ENCODE data around the gene BLVRB.
"Not testable (repeated sequence)": the region's sequence is repeated elsewhere in the genome, so short reads cannot be mapped to it uniquely, and the experiment has no call there.

The BLVRB gene

GRCh38 chr19:40486017-40486416 lies 20.5 kb upstream of the BLVRB start:
- no peak for DNase-seq (ENCODE audit: low read depth)

- not testable (repeated sequence) for DNase-seq (ENCODE audit: low read depth)
These were observed 10.5 kb upstream of the BLVRB start for GRCh38 chr19:40475878-40476644.

DNA sequence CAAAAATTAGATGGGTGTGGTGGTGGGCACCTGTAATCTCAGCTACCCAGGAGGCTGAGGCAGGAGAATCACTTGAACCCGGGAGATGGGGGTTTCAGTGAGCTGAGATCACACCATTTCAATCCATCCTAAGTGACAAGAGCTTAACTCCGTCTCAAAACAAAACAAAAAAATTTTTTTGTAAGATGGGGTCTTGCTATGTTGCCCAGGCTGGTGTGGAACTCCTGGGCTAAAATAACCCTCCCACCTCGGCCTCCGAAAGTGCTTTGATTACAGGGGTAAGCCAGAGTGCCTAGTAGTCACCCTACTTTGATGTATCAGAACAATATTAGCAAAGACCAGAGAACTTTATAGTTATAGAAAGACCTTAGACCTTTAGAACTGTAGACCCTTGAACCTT lies 9.2 kb upstream of the BLVRB start:
- DNase-seq (ENCODE audit: low read depth) = no peak

- DNase-seq (ENCODE audit: low read depth) = no peak
These were observed 7.0 kb upstream of the BLVRB start for GRCh38 chr19:40472516-40472915.

DNA sequence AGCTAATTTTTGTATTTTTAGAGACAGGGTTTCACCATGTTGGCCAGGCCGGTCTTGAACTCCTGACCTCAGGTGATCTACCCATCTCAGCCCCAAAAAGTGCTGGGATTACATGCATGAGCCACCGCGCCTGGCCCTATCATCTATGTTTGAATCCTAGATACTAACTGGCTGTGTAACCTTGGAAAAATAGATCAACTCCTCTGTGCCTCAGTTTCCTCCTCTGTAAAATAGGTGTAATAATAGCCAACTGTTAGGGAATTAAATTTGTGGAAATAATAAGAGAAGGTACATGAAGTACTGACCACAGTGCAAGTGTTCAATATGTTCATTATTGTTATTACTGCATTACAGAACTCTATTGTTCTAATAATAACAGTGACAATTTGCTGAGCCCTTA lies 5.6 kb upstream of the BLVRB start:
- no peak for DNase-seq (ENCODE audit: low read depth)

- no peak for DNase-seq (ENCODE audit: low read depth)
These were observed 3.5 kb upstream of the BLVRB start for GRCh38 chr19:40469011-40469410.

- no peak for DNase-seq (ENCODE audit: low read depth)
These were observed 1.6 kb upstream of the BLVRB start, which contains the start of gene SPTBN4 for GRCh38 chr19:40466985-40467734. TSS of gene SPTBN4 (plus strand) at chr19:40467001. CDS start at chr19:40472622, 5,621 bp downstream.

DNA sequence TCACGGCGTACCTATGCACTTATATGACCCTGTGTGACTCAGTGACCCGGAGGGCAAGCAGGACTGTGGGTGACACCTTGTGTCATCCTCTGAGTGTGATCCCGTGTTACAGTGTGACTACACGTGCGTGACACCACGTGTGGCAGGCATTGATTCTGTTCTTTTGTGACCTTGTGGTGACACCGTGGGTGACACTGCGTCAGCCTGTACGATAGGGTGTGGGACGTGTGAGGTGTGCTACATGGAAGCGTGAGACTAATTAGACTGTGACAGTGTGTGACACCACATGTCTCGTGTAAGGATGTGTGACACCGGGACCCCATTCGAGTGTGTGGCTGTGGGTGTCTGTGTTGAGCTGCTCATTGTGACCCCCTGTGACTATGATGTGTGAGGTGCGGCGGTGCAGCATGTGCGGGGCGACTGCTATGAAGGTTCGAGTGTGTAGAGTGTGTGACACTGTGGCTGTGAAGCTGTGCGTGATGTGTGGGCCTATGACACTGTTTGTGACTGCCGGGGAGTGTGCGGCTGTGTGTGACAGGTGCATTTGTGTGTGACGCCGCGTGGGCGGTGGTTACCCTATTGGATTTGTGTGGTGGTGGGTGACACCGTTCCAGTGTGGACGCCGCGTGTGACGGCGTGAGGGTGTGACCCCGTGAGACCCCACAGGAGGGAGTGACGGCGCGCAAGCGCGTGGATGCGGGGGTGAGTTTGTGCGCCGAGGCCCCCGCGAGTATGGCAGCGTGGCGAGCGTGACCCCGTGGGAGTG lies 857 bp upstream of the BLVRB start:
- DNase-seq (ENCODE audit: low read depth) = peak; percentile 65

GRCh38 chr19:40465025-40465556 lies 454 bp downstream of the BLVRB start:
- DNase-seq (ENCODE audit: low read depth) = no peak

DNA sequence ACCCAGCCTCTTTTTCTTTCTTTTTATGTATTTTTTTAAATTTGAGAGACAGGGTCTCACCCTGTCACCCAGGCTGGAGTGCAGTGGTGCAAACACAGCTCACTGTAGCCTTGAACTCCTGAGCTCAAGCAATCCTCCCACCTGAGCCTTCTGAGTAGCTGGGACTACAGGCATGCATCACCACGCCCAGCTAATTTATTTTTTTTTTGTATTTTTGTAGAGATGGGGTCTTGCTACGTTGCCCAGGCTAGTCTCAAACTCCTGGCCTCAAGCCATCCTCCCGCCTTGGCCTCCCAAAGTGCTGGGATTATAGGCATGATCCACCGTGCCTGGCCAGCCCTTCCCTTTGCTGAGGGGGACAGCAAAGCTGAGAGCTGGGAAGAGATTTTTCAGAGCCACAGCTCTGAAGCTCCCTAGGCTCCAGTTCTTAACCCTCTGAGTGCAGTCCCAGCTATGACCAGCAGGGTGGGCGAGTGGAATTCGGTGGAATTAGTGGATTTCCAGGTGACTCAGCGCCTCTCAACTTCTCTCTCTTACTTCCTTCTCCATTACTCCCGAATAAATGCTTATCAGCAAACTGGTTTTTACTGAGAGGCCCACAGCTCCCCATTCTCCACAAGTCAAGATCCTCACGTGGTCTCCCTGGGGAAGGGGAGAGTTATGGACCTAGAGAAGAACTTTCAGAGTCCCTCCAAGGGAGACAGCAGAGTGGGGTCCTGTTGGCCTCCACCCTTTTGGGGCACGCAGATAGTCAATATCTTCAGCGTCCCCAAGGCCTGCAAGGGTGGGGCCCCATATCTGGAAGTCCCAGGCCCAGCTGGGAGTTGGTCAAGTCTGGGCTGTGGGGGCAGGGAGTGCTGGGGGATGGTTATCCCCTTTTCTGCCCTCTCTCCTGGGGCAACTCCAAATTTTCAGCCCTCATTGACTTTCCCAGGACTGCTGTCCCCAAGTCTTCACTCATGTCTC lies 1.2 kb downstream of the BLVRB start:
- peak; percentile 59 for DNase-seq (ENCODE audit: low read depth)

DNA sequence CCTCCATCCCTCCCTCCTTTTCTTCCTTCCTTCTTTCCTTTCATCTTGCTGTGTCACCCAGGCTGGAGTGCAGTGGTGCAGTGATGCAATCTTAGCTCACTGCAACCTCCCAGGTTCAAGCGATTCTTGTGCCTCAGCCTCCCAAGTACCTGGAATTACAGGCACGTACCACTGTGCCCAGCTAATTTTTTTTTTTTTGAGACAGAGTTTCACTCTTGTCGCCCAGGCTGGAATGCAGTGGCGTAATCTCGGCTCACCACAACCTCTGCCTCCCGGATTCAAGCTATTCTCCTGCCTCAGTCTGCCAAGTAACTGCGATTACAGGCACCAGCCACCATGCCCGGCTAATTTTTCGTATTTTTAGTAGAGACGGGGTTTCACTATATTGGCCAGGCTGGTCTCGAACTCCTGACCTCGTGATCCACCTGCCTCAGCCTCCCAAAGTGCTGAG lies 1.9 kb downstream of the BLVRB start:
- not testable (repeated sequence) for DNase-seq (ENCODE audit: low read depth)

GRCh38 chr19:40461669-40462221 lies 3.8 kb downstream of the BLVRB start:
- DNase-seq (ENCODE audit: low read depth) = no peak

GRCh38 chr19:40460185-40460584 lies 5.4 kb downstream of the BLVRB start:
- DNase-seq (ENCODE audit: low read depth) = no peak

GRCh38 chr19:40458597-40458974 lies 7.0 kb downstream of the BLVRB start:
- no peak for DNase-seq (ENCODE audit: low read depth)

DNA sequence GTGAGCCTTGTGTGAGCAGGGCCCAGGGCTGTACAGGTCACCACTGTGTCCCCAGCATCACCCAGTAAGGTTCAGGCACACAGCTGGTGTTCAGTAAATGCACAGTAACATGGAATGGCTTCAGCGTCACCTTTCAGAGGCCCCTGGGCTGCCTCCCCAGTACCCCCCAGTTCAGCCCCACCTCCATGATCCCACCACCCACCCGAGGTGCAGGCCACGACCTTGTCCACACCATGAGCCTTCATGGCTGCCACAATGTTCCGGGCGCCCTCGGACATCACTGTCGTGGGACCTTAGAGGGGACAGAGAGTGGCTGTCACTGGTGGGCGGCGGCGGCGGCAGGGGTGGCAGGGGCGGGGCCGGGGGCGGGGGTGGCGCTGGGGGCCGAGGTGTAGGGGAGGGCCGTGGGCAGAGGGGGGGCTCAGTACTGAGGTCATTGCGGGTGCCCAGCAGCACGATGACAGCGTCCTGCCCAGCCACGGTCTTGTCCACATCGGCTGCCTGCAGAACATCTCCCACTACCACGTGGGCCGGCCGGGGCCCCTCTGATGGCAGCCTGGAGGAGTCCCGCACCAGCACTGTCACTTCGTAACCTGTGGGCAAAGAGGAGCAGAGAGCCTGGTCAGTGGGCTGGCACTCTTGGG lies 7.5 kb downstream of the BLVRB start:
- DNase-seq (ENCODE audit: low read depth) = no peak

DNA sequence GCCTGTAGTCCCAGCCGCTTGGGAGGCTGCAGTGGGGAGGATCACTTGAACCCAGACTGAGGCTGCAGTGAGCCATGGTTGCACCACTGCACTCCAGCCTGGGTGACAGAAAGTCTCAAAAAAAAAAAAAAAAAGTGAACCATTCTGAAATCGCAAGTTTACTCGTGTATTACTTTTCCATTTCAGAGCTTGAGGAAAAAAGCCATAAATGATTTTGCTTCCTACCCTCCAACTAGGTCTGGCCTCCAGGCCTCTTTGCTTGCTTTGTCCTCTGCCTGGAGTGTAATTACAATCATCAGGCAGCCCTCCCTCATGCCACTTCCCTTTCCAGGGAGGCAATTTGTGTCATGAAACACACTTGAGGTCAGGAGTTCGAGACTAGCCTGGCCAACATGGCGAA lies 8.5 kb downstream of the BLVRB start:
- DNase-seq (ENCODE audit: low read depth) = no peak

GRCh38 chr19:40453943-40454342 lies 11.6 kb downstream of the BLVRB start:
- not testable (repeated sequence) for DNase-seq (ENCODE audit: low read depth)

GRCh38 chr19:40453151-40453735 lies 12.3 kb downstream of the BLVRB start:
- DNase-seq (ENCODE audit: low read depth) = no peak

- no peak for DNase-seq (ENCODE audit: low read depth)
These were observed 13.5 kb downstream of the BLVRB start for GRCh38 chr19:40452016-40452415.

GRCh38 chr19:40450664-40451063 lies 14.9 kb downstream of the BLVRB start:
- DNase-seq (ENCODE audit: low read depth) = no peak
